Peyer's patch (tissue), 4 donors: Measurements from ENCODE around the gene RNF166.

Experiments
- POLR2A ChIP-seq, 2 donors: fragments of 450-650 bp; IDR thresholded peaks; one replicate each; pipeline ENCODE4 v1.5.1; 2017; ENCODE audit warnings: antibody characterized with exemption in 2 of 2, mild to moderate bottlenecking in 2 of 2, moderate library complexity in 2 of 2
- TF ChIP-seq, protein P1 (sequence below), 6 experiments: fragments of 450-650 bp in 4 of 6; fragments of 200-600 bp in 2 of 6; sonication (generic) in 1 of 6; IDR thresholded peaks; one replicate each; pipeline ENCODE4 v1.5.1; 2017 to 2019; ENCODE audit warnings: antibody characterized with exemption in 6 of 6, mild to moderate bottlenecking in 3 of 6, moderate library complexity in 1 of 6

- TF ChIP-seq, protein P1, sequence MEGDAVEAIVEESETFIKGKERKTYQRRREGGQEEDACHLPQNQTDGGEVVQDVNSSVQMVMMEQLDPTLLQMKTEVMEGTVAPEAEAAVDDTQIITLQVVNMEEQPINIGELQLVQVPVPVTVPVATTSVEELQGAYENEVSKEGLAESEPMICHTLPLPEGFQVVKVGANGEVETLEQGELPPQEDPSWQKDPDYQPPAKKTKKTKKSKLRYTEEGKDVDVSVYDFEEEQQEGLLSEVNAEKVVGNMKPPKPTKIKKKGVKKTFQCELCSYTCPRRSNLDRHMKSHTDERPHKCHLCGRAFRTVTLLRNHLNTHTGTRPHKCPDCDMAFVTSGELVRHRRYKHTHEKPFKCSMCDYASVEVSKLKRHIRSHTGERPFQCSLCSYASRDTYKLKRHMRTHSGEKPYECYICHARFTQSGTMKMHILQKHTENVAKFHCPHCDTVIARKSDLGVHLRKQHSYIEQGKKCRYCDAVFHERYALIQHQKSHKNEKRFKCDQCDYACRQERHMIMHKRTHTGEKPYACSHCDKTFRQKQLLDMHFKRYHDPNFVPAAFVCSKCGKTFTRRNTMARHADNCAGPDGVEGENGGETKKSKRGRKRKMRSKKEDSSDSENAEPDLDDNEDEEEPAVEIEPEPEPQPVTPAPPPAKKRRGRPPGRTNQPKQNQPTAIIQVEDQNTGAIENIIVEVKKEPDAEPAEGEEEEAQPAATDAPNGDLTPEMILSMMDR (IDR thresholded peaks at IDR 0.05) = no peak
- no peak for TF ChIP-seq POLR2A (IDR thresholded peaks at IDR 0.05)
These were observed 2.5 kb downstream of the RNF166 start for GRCh38 chr16:88703486-88704309.
